Muscle of leg (tissue), 11 donors: ENCODE results near the gene GNAS-AS1. TPM values are rescaled to one million over a fixed set of nuclear protein-coding genes. Genes with fewer than 3 reads are reported as not detected.

Source experiments
- DNase-seq: peaks from one replicate; pipeline ENCODE4 v3.0.0; 2013
- H3K27ac ChIP-seq: one replicate; pipeline ENCODE4 v1.5.1; 2013; ENCODE audit warnings: mild to moderate bottlenecking, low read length, control low read depth
- H3K27me3 ChIP-seq: one replicate; pipeline ENCODE4 v1.6.1; 2013; ENCODE audit warnings: low read length; ENCODE audit not compliant: control insufficient read depth, insufficient read depth
- H3K36me3 ChIP-seq: one replicate; pipeline ENCODE4 v1.6.1; 2013; ENCODE audit warnings: low read length; ENCODE audit not compliant: control insufficient read depth, insufficient read depth
- H3K4me1 ChIP-seq: one replicate; pipeline ENCODE4 v1.6.1; 2013; ENCODE audit warnings: low read length; ENCODE audit not compliant: control insufficient read depth, insufficient read depth
- H3K4me3 ChIP-seq: one replicate; pipeline ENCODE4 v1.5.1; 2013; ENCODE audit warnings: low read length, control low read depth
- H3K9me3 ChIP-seq: replicated peaks from 2 replicates; pipeline ENCODE4 v1.6.1; 2013; ENCODE audit warnings: low read depth, low read length; ENCODE audit not compliant: control insufficient read depth
- WGBS: methylation state at CpG from one replicate; pipeline ENCODE4 v1.1.5; 2013; ENCODE audit warnings: missing lambda C conversion rate; ENCODE audit not compliant: insufficient coverage; 5-methylcytosine and 5-hydroxymethylcytosine counted together
- polyA plus RNA-seq, 8 donors: library from polyadenylated mRNA; unstranded; fragments of 120-200 nt; gene quantifications; one replicate each; pipeline versions ENCODE4 v1.2.1 to v1.2.3, GENCODE V29; 2013; ENCODE audit warnings: inconsistent platforms in 1 of 8, low replicate concordance in 1 of 8; ENCODE audit not compliant: insufficient read length in 8 of 8, insufficient read depth in 1 of 8
- total RNA-seq: library from RNA; stranded (reverse); fragments of 120-200 nt; gene quantifications from one replicate; pipeline ENCODE4 v1.2.4, GENCODE V29; 2013

The GNAS-AS1 gene
- total and polyA plus RNA-seq, 9 donors: 1.8 to 5.3 (median 2.5) TPM

GRCh38 chr20:58847463-58847862, 3.2 kb downstream of the GNAS-AS1 start:
- H3K27me3 ChIP-seq: peaks cover 34% of the 10 kb centered on the region

DNA sequence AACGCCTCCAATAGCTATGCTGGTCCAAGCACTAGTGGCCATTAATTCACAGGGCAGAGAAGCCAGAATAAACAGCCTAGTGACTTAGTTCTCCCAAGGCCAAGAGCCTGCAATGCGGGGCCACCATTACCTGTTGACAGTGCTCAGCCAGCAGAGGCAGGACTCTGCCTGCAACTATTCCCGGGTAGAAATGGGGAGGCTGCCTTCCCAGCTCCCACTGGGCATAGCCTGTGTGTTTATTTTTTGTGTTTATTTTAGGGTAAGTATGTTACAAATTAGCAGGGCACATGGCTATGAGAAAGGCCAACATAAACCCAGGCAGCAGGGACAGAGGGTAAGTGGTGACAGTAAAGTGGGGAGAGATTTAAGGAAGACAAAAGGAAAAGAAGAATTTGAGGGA, 5.0 kb downstream of the GNAS-AS1 start:
- peaks cover 34% of the 10 kb centered on the region for H3K27me3 ChIP-seq
- H3K9me3 ChIP-seq: no peaks in the 10 kb centered on the region
- 57% methylated on average over 1 of the region's 3 CpGs for WGBS
- H3K4me3 ChIP-seq: no peak overlapping the region
- DNase-seq: no peak
- peaks cover 23% of the 10 kb centered on the region for H3K4me1 ChIP-seq
- no peak overlapping the region for H3K27ac ChIP-seq
- H3K36me3 ChIP-seq: peaks cover 41% of the 10 kb centered on the region

More at GRCh38 chr20:58847463-58847862, 3.2 kb downstream of the GNAS-AS1 start:
- DNase-seq: no peak
- WGBS: no CpG with 5 or more reads among the region's 2 CpGs
- Histone ChIP-seq H3K9me3 (peaks cover 3% of the 10 kb centered on the region), H3K36me3 (peaks cover 25% of the 10 kb centered on the region), H3K4me1 (peaks cover 35% of the 10 kb centered on the region), H3K4me3 (no peak overlapping the region), H3K27ac (no peak overlapping the region)

GRCh38 chr20:58843128-58843556, 7.6 kb downstream of the GNAS-AS1 start:
- no peak for DNase-seq
- H3K27me3 ChIP-seq: peaks cover 44% of the 10 kb centered on the region
- 52% methylated on average over 6 of the region's 6 CpGs for WGBS
- H3K9me3 ChIP-seq: no peaks in the 10 kb centered on the region
- peaks cover 30% of the 10 kb centered on the region for H3K36me3 ChIP-seq
- H3K4me1 ChIP-seq: peaks cover 24% of the 10 kb centered on the region
- H3K4me3 ChIP-seq: peak overlapping the region; percentile 16
- H3K27ac ChIP-seq: peak overlapping the region; percentile 59

DNA sequence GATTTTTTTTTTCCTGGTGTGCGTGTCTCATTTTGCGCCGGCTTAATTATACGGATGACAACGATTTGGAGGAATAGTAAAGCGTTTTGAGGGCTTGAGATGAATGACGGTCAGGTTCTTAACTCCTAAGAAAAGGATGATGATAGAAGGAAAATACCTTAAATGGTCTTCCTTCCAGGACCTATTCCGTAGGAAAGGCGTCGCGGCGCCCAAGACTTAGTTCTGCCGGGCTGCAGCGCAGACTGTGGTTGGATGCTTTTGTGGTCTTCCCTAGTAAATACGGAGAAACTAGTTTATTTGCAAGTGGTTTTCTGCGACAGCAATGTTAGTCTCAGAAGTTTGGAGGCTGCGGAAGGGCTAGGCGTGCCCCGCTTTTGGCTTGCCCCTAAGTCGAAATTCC, 8.4 kb downstream of the GNAS-AS1 start:
- peaks cover 44% of the 10 kb centered on the region for H3K27me3 ChIP-seq
- H3K4me1 ChIP-seq: peaks cover 27% of the 10 kb centered on the region
- peak overlapping the region; percentile 59 for H3K27ac ChIP-seq
- no peak for DNase-seq
- 65% methylated on average over 12 of the region's 20 CpGs for WGBS
- H3K4me3 ChIP-seq: peak overlapping the region; percentile 61
- H3K9me3 ChIP-seq: no peaks in the 10 kb centered on the region
- H3K36me3 ChIP-seq: peaks cover 25% of the 10 kb centered on the region

DNA sequence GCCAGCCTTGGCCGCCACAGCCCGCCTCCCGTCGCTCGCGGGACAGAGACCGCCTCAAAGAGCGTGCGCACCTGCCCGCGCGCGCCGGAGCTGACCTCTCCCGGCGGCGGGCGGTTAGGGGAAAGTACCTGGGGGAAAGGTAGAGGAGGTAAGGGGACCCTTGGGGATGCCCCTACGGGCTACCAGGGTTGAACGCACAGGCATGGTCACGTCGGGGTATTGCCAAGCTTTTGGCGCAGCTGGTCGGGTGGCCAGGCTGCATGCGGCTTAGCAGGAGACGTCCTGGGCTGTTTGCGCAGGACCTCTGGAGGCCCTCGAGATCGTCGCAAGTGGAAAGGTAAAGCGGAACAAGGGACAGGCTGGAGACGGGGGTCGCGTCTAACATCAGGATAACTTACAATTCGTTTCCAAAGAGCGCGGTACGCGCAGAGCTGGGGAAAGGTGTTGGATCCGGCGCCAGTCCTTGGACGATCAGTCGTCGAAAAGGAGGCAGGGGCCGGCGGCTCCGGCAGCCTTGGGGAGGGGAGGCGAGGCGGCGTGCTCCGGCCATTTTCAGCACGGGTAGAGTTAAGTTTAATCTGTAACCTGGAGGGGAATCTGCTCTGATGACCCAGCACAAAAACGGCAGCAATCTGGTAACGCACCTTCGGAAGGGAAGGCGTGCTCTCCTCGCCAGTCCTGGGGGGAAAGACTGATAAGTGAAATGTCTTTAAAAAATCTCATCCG, 9.0 kb downstream of the GNAS-AS1 start:
- H3K9me3 ChIP-seq: no peaks in the 10 kb centered on the region
- H3K4me1 ChIP-seq: peaks cover 22% of the 10 kb centered on the region
- peaks cover 19% of the 10 kb centered on the region for H3K36me3 ChIP-seq
- peak overlapping the region; percentile 61 for H3K4me3 ChIP-seq
- no peak for DNase-seq
- H3K27me3 ChIP-seq: peaks cover 44% of the 10 kb centered on the region
- H3K27ac ChIP-seq: peak overlapping the region; percentile 59
- 54% methylated on average over 58 of the region's 58 CpGs for WGBS

- Histone ChIP-seq H3K9me3 (no peaks in the 10 kb centered on the region), H3K27ac (peak overlapping the region; percentile 74), H3K27me3 (peaks cover 44% of the 10 kb centered on the region), H3K4me3 (peak overlapping the region; percentile 61), H3K4me1 (peaks cover 23% of the 10 kb centered on the region), H3K36me3 (peaks cover 19% of the 10 kb centered on the region)
- DNase-seq: no peak
- 47% methylated on average over 51 of the region's 51 CpGs for WGBS
Measured at GRCh38 chr20:58840816-58841538, 9.7 kb downstream of the GNAS-AS1 start.

DNA sequence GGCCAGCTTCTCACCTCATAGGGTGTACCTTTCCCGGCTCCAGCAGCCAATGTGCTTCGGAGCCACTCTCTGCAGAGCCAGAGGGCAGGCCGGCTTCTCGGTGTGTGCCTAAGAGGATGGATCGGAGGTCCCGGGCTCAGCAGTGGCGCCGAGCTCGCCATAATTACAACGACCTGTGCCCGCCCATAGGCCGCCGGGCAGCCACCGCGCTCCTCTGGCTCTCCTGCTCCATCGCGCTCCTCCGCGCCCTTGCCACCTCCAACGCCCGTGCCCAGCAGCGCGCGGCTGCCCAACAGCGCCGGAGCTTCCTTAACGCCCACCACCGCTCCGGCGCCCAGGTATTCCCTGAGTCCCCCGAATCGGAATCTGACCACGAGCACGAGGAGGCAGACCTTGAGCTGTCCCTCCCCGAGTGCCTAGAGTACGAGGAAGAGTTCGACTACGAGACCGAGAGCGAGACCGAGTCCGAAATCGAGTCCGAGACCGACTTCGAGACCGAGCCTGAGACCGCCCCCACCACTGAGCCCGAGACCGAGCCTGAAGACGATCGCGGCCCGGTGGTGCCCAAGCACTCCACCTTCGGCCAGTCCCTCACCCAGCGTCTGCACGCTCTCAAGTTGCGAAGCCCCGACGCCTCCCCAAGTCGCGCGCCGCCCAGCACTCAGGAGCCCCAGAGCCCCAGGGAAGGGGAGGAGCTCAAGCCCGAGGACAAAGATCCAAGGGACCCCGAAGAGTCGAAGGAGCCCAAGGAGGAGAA, 10.5 kb downstream of the GNAS-AS1 start:
- Histone ChIP-seq H3K4me1 (peaks cover 18% of the 10 kb centered on the region), H3K27me3 (peaks cover 44% of the 10 kb centered on the region), H3K4me3 (peak overlapping the region; percentile 61), H3K36me3 (peaks cover 19% of the 10 kb centered on the region), H3K9me3 (no peaks in the 10 kb centered on the region), H3K27ac (peak overlapping the region; percentile 74)
- WGBS: 51% methylated on average over 66 of the region's 67 CpGs
- no peak for DNase-seq

DNA sequence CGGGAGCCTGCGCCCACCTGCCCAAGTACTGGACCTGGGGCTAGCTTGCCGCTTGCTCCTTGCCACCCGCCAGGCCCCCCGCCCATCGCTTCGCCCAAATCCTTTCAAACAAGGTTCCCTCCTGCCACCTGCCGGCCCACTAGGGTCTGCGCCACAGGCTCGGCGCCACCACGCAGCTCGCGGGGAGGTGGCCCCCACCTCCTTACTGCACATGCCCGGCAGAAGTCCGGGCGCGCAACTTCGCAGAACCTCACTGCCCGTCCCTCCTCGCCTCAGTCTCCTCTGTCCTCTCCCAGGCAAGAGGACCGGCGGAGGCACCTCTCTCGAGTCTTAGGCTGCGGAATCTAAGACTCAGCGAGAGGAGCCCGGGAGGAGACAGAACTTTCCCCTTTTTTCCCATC, 11.2 kb downstream of the GNAS-AS1 start:
- DNase-seq: peak; percentile 89
- Histone ChIP-seq H3K4me3 (peak overlapping the region; percentile 61), H3K27me3 (peaks cover 44% of the 10 kb centered on the region), H3K9me3 (no peaks in the 10 kb centered on the region), H3K27ac (peak overlapping the region; percentile 74), H3K36me3 (peaks cover 20% of the 10 kb centered on the region), H3K4me1 (peaks cover 21% of the 10 kb centered on the region)
- WGBS: 44% methylated on average over 25 of the region's 27 CpGs

GRCh38 chr20:58838174-58838573, 12.5 kb downstream of the GNAS-AS1 start:
- peak; percentile 74 for DNase-seq
- peak overlapping the region; percentile 21 for H3K27ac ChIP-seq
- H3K4me1 ChIP-seq: peaks cover 29% of the 10 kb centered on the region
- no peaks in the 10 kb centered on the region for H3K9me3 ChIP-seq
- peaks cover 38% of the 10 kb centered on the region for H3K27me3 ChIP-seq
- no peak overlapping the region for H3K4me3 ChIP-seq
- WGBS: 70% methylated on average over 2 of the region's 4 CpGs
- H3K36me3 ChIP-seq: peaks cover 28% of the 10 kb centered on the region

- no peak for DNase-seq
- peak overlapping the region; percentile 21 for H3K27ac ChIP-seq
- H3K27me3 ChIP-seq: peaks cover 35% of the 10 kb centered on the region
- peaks cover 28% of the 10 kb centered on the region for H3K36me3 ChIP-seq
- no peak overlapping the region for H3K4me3 ChIP-seq
- no peaks in the 10 kb centered on the region for H3K9me3 ChIP-seq
- 100% methylated on average over 1 of the region's 1 CpG for WGBS
- H3K4me1 ChIP-seq: peaks cover 29% of the 10 kb centered on the region
Measured at GRCh38 chr20:58837717-58838116, 13.0 kb downstream of the GNAS-AS1 start.
